Activated naive CD4-positive, alpha-beta T cell treated with anti-CD3 and anti-CD28 coated beads for 36 hours (primary cell): Measurements from ENCODE around the gene APLN. TPM values are rescaled to one million over a fixed set of nuclear protein-coding genes. Genes with fewer than 3 reads are reported as not detected.

Experiments used
- CTCF ChIA-PET: fragments of 350-600 bp; sonication (Branson Sonifier 250); formaldehyde crosslinking; loops from one replicate; lab custom pipeline; 2021; ENCODE audit warnings: antibody characterized with exemption; lab: Charles Lee
- DNase-seq: peaks from one replicate; pipeline ENCODE4 v3.0.0-alpha.2; 2020
- H3K27ac Mint-ChIP-seq: one replicate; pipeline ENCODE4 v1.8.0; 2021; ENCODE audit warnings: mild to moderate bottlenecking, mixed read lengths
- H3K27me3 Mint-ChIP-seq: one replicate; pipeline ENCODE4 v1.8.0; 2021; ENCODE audit warnings: low read depth, mixed read lengths
- H3K36me3 Mint-ChIP-seq: one replicate; pipeline ENCODE4 v1.8.0; 2021; ENCODE audit warnings: low read depth, mixed read lengths
- H3K4me1 Mint-ChIP-seq: one replicate; pipeline ENCODE4 v1.8.0; 2021; ENCODE audit warnings: low read depth, mixed read lengths
- H3K4me3 Mint-ChIP-seq: one replicate; pipeline ENCODE4 v1.8.0; 2021; ENCODE audit warnings: mild to moderate bottlenecking, moderate library complexity, mixed read lengths
- H3K9me3 Mint-ChIP-seq: one replicate; pipeline ENCODE4 v1.8.0; 2021; ENCODE audit warnings: mixed read lengths
- intact Hi-C: fragments of 100-400 bp; cut with micrococcal nuclease; formaldehyde crosslinking; loops from one replicate; pipeline ENCODE4 v1.15.1; 2023
- total RNA-seq, 2 experiments: library from RNA; stranded (reverse); gene quantifications; one replicate each; pipeline ENCODE4 v1.2.3, GENCODE V29; 2021

APLN gene
- total RNA-seq, 2 experiments from 2014 or later, result 0.15 to 0.36 TPM

DNA sequence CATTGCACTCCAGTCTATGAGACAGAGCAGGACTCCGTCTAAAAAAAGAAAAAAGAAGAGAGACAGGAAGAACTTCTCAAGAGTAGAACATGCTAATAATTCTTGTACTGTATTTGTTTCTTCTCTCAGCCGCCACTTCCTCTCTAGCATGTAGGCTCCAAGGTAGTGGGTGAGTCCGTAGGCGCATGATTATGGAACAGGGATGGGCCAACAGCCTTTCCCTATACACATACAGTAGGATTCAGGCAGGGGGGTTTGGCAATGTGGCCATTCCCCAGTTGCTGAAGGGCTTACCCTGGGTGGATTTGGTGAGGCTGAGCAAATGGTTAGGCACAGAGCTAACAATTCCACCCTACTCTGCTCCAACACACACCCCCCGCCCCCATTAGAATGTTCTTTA lies 35.0 kb upstream of the APLN start:
- CTCF ChIA-PET, result interaction anchor here (1.5 kb wide), 1 partner anchor 70 kb away, joined by 3 read pairs; no protein-coding TSS in a partner anchor
- Mint-ChIP-seq H3K4me1 (no peaks in the 10 kb centered on the region), H3K27me3 (no peaks in the 10 kb centered on the region), H3K9me3 (no peaks in the 10 kb centered on the region), H3K27ac (no peak overlapping the region), H3K4me3 (no peak overlapping the region), H3K36me3 (no peaks in the 10 kb centered on the region)
- DNase-seq, result no peak
- intact Hi-C loops, result no loop called here

DNA sequence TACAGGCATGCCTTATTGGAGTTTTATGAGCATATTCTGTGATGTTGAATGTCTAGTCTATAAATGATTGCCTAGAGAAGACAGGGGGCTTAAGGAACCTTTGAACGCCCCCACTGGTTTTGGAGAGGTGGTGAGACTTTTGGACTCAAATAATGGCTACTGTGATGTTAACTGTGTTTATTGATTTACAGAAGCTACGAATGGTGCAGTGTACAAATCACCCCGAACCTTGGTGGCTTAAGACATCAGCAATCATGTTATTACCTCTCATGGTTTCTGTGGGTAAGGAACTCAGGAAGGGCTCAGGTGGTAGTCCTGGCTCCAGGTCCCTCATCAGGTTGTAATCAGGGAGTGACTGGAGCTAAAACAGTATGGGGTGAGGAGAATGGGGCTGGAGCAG lies 33.3 kb upstream of the APLN start:
- intact Hi-C loops, result no loop called here
- Mint-ChIP-seq H3K27ac (no peak overlapping the region), H3K36me3 (no peaks in the 10 kb centered on the region), H3K4me3 (no peak overlapping the region), H3K27me3 (no peaks in the 10 kb centered on the region), H3K9me3 (no peaks in the 10 kb centered on the region), H3K4me1 (no peaks in the 10 kb centered on the region)
- CTCF ChIA-PET, result interaction anchor here (1.3 to 1.5 kb wide), 2 partner anchors 37 to 72 kb away, joined by 3 to 4 read pairs; no protein-coding TSS in a partner anchor
- no peak for DNase-seq

DNA sequence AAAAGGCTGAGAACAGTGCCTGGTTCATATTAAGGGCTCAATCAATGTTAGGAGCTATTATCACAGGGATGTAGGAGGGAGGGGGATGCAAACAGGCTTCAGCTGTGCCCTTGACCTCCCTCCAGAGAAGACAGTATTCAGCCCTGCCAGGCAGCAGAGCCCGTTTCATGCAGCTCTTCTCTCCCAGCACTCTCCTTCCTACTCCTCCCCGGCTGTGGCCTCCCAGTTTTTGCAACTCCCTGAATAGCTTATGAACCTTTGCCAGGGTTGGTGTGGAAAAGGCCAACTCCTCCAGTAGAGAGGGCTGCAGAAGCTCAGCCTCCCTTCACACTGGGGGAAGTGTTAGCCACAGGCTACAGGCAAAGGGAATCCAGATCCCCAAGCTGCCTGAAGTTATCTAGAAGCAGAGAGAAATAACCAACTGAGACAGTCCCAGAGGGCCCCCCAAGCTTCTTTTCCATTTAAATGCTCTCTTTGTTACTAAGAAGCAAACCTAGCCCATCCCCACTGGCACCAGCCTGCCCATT lies 31.7 kb upstream of the APLN start:
- CTCF ChIA-PET, result interaction anchor here (0.6 to 1.1 kb wide), 3 partner anchors 49 to 136 kb away, joined by 3 to 4 read pairs (median 3); no protein-coding TSS in a partner anchor
- Mint-ChIP-seq H3K4me1 (no peaks in the 10 kb centered on the region), H3K36me3 (no peaks in the 10 kb centered on the region), H3K27me3 (no peaks in the 10 kb centered on the region), H3K4me3 (no peak overlapping the region), H3K9me3 (no peaks in the 10 kb centered on the region), H3K27ac (no peak overlapping the region)
- intact Hi-C loops, result no loop called here
- no peak for DNase-seq

DNA sequence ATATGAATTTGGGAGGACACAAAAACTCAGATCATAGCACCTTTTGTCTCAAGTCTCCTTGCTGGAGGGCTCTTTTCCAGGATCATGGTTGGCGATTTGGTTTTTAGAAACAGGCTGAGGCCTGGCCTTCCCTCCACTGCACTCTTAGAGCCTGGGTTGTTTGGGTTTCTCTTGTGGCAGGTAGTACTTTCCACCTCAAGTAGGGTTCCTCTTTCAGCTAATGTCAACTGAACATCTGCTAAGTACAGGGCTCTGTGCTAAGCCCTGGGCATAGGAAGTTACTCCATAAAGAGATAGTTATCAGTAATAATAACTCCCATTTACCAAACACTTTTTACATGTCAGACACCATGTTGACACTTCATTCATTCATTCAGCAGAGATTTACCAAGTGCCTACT lies 28.2 kb upstream of the APLN start:
- H3K4me1 Mint-ChIP-seq, result peaks cover 9% of the 10 kb centered on the region
- H3K27me3 Mint-ChIP-seq, result no peaks in the 10 kb centered on the region
- DNase-seq, result no peak
- no peaks in the 10 kb centered on the region for H3K36me3 Mint-ChIP-seq
- CTCF ChIA-PET, result no interaction called here
- no peak overlapping the region for H3K4me3 Mint-ChIP-seq
- no peak overlapping the region for H3K27ac Mint-ChIP-seq
- H3K9me3 Mint-ChIP-seq, result no peaks in the 10 kb centered on the region
- intact Hi-C loops, result no loop called here

DNA sequence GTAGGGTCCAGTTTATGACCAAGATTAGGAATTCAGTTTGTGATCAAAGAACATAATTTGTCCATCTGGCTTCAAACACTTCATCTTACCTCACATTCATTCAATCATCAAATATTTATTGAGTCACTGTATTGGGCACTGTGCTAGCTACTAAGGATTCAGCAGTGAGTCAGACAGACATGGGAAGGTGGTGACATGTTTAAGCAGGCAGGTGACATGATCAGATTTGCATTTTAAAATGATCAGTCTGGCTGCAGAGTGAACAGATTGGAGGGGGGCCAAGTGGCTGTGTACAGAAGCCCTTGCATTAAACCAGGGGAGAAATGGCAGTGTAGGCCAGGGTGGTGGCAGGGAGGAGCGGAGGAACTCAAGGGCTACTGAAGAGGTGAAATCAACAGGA lies 25.1 kb upstream of the APLN start:
- DNase-seq, result no peak
- Mint-ChIP-seq H3K4me1 (peaks cover 12% of the 10 kb centered on the region), H3K36me3 (no peaks in the 10 kb centered on the region), H3K9me3 (no peaks in the 10 kb centered on the region), H3K27ac (no peak overlapping the region), H3K4me3 (no peak overlapping the region), H3K27me3 (no peaks in the 10 kb centered on the region)
- CTCF ChIA-PET, result interaction anchor here (1.2 to 1.8 kb wide), 2 partner anchors 25 to 40 kb away, joined by 4 to 7 read pairs; partner anchors contain the start of gene APLN
- intact Hi-C loops, result loop anchor here (2.0 to 5.0 kb wide), 2 partner anchors 47 to 77 kb away; no protein-coding TSS in a partner anchor

DNA sequence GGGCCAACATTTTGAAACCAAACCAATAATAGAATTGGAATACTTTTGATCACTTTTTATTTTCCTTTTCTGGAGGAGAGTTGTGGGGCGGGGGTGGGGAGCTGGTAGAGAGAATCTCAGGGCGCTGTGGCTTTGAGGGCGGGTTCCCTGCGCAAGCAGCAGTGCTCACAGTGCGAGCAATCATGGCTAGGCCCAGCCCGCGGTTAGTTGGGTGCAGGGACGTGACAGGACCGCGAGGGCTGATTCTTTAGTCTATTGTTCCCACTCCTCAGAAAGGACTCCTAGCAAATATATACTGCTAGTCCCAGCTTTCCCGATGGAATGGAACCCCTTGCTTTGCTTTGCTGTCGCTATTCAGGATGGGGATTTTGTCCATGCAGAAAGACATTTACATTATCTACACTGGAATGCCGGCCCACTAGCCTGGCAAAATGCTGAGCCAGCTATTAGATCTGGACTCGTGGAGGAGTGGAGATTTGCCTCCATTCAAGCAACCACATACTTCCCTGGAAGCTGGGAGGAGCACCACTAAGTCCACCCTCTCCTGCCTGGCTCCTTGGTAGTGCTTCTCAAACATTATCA lies 23.9 kb upstream of the APLN start:
- no peaks in the 10 kb centered on the region for H3K36me3 Mint-ChIP-seq
- CTCF ChIA-PET, result interaction anchor here (0.9 to 1.8 kb wide), 3 partner anchors 24 to 77 kb away, joined by 3 to 7 read pairs (median 5); partner anchors contain the start of gene APLN
- H3K4me3 Mint-ChIP-seq, result peak overlapping the region; percentile 57
- no peaks in the 10 kb centered on the region for H3K27me3 Mint-ChIP-seq
- H3K9me3 Mint-ChIP-seq, result no peaks in the 10 kb centered on the region
- H3K27ac Mint-ChIP-seq, result peak overlapping the region; percentile 24
- peaks cover 12% of the 10 kb centered on the region for H3K4me1 Mint-ChIP-seq
- intact Hi-C loops, result loop anchor here (2.0 to 5.0 kb wide), 2 partner anchors 48 to 79 kb away; no protein-coding TSS in a partner anchor
- DNase-seq, result peak; percentile 50

DNA sequence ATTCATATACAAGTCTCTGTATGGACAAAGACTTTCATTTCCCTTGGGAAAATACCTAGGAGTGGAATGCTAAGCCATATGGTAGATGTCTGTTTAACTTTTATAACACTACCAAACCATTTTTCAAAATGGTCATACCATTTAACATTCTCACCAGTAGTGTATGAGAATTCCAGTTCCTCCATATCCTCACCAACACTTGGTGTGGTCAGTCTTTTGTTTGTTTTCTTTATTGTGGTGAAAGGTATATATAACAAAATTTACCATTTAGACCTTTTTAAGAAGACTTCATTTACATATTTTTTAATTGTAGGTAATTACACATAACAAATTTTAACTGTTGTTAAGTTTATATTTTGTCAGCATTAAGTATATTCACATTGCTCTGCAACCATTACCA lies 12.7 kb upstream of the APLN start:
- no peak overlapping the region for H3K27ac Mint-ChIP-seq
- no peak overlapping the region for H3K4me3 Mint-ChIP-seq
- no peak for DNase-seq
- H3K4me1 Mint-ChIP-seq, result no peaks in the 10 kb centered on the region
- H3K36me3 Mint-ChIP-seq, result no peaks in the 10 kb centered on the region
- intact Hi-C loops, result no loop called here
- CTCF ChIA-PET, result no interaction called here
- H3K27me3 Mint-ChIP-seq, result no peaks in the 10 kb centered on the region
- H3K9me3 Mint-ChIP-seq, result no peaks in the 10 kb centered on the region

DNA sequence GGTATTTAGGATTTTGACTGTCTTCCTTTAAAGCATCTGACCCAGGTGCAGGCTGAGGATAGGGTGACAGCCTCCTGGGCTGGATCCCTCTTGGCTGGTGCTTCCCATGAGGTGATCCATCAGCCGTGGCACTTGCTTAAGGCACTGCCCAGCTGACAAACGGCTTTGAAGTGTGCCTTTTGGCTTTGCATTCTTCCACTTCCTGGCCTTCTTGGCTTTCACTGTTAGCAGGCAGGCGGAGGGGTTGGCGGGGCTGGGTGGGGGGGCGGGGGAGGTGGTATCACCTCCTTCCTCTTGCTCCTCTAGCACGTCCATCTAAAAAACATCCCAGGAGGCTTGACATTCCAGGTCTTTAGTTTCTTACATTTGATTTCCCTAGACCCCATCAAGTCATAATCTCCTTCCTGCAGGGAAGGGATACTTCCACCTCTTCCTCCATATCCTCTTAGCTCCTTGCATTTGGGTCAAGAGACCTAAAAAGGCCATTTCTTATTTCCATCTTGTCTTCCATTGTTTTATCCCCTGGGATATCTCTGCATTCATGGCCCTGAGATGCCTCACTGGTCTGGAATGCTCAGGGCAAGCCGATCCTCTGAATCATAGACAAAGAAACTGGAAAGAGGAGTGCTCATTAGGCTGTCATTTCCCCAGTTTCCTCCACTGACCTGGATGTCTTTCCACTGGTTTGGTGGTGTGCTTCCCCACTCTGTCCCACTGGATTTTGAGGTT lies 11.3 kb upstream of the APLN start:
- Mint-ChIP-seq H3K9me3 (no peaks in the 10 kb centered on the region), H3K36me3 (no peaks in the 10 kb centered on the region), H3K27ac (no peak overlapping the region), H3K4me3 (no peak overlapping the region), H3K27me3 (no peaks in the 10 kb centered on the region), H3K4me1 (no peaks in the 10 kb centered on the region)
- CTCF ChIA-PET, result no interaction called here
- intact Hi-C loops, result no loop called here
- DNase-seq, result no peak

DNA sequence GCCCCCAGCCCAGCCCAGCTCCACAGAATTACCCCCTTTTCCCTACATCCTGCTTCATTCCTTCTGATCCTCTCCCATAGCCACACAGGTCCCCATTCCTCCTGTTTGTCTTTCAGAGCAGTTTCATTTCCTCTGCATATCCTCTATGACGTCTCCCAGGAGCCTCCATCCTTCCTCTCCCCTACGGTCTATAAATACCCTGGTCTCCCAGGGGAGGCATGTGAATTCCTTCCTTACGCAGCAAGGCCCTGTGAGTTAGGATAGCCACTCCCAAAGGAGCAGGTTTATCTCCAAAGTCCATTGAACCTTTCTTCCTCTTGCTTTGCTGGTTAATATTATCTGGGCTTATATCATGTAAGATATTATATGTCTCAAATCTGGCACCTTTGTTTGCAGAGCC lies 8.4 kb upstream of the APLN start:
- DNase-seq, result no peak
- no peaks in the 10 kb centered on the region for H3K27me3 Mint-ChIP-seq
- CTCF ChIA-PET, result interaction anchor here (1.0 kb wide), 1 partner anchor 165 kb away, joined by 3 read pairs; no protein-coding TSS in a partner anchor
- no peak overlapping the region for H3K4me3 Mint-ChIP-seq
- no peaks in the 10 kb centered on the region for H3K4me1 Mint-ChIP-seq
- no peaks in the 10 kb centered on the region for H3K9me3 Mint-ChIP-seq
- H3K27ac Mint-ChIP-seq, result no peak overlapping the region
- intact Hi-C loops, result no loop called here
- H3K36me3 Mint-ChIP-seq, result no peaks in the 10 kb centered on the region

DNA sequence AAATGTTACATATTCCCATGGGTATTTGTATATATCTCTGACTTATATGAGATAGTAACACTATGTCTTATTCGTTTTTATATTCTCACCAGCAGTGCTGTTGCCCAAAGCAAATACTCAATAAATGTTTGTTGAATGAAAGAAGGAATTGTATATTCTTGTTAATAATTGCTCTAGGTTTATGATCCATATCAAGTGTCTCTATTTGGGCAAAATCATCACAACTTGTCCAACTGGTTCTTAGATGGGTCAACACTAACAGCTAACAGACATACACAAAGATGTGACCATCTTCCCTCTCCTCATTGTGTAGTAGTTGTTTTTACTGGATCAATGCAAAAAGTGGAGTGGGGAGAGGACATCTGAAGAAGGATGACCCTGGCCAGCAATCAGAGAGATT lies 6.6 kb upstream of the APLN start:
- Mint-ChIP-seq H3K27ac (no peak overlapping the region), H3K27me3 (no peaks in the 10 kb centered on the region), H3K9me3 (no peaks in the 10 kb centered on the region), H3K4me1 (no peaks in the 10 kb centered on the region), H3K4me3 (no peak overlapping the region), H3K36me3 (no peaks in the 10 kb centered on the region)
- intact Hi-C loops, result no loop called here
- CTCF ChIA-PET, result interaction anchor here (0.6 to 1.0 kb wide), 2 partner anchors 16 to 370 kb away, joined by 3 to 4 read pairs; no protein-coding TSS in a partner anchor
- DNase-seq, result no peak

DNA sequence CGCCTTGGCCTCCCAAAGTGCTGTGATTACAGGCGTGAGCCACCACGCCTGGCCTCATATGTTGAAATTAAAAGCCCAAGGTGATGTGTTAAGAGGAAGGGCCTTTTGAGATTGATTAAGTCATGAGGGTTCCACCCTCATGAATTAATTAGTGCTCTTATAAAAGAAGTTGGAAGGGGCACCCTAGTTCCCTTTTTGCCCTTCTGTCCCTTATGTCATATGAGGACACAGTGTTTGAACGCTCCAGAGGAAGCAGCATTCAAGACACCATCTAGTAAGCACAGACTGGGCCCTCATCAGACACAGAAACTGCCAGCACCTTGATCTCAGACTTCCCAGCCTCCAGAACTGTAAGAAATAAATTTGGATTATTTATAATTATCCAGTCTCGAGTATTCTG lies 5.1 kb upstream of the APLN start:
- H3K27ac Mint-ChIP-seq, result no peak overlapping the region
- H3K27me3 Mint-ChIP-seq, result peaks cover 7% of the 10 kb centered on the region
- H3K36me3 Mint-ChIP-seq, result no peaks in the 10 kb centered on the region
- no peak for DNase-seq
- H3K9me3 Mint-ChIP-seq, result no peaks in the 10 kb centered on the region
- intact Hi-C loops, result no loop called here
- peaks cover 6% of the 10 kb centered on the region for H3K4me1 Mint-ChIP-seq
- H3K4me3 Mint-ChIP-seq, result no peak overlapping the region
- CTCF ChIA-PET, result no interaction called here

DNA sequence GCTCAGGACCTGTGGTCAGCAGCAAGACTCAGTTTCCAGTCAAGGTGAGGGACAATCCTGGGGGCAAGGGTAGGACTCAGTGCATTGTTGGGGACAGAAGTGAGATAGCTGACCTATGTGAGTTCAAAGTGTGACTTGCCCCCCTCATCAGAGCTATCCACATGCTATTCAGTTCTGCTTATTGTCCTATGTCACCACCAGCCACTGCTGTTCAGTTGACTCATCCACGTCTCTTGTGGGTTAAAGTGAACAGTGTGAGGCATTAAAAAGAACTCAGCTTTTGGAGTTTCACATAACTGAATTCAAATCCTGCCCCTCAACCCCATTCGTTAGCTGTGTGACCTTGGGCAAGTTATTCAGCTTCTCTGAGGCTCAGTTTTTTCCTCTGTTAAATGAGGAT lies 4.4 kb upstream of the APLN start:
- Mint-ChIP-seq H3K4me1 (peaks cover 6% of the 10 kb centered on the region), H3K9me3 (no peaks in the 10 kb centered on the region)

More for the DNA sequence above, 4.4 kb upstream of the APLN start:
- peaks cover 7% of the 10 kb centered on the region for H3K27me3 Mint-ChIP-seq
- H3K4me3 Mint-ChIP-seq, result no peak overlapping the region
- H3K36me3 Mint-ChIP-seq, result no peaks in the 10 kb centered on the region
- no peak overlapping the region for H3K27ac Mint-ChIP-seq
- intact Hi-C loops, result no loop called here
- CTCF ChIA-PET, result no interaction called here
- no peak for DNase-seq
